Skin of body (tissue), 2 donors: ENCODE measurements around the gene EFNA1. TPM values are rescaled to one million over a fixed set of nuclear protein-coding genes. Genes with fewer than 3 reads are reported as not detected.
"Not testable (repeated sequence)": the region's sequence is repeated elsewhere in the genome, so short reads cannot be mapped to it uniquely, and the experiment has no call there.

Experiments
- DNase-seq: peaks from one replicate; lab custom pipeline; 2025; lab: John Stamatoyannopoulos, UW
- total RNA-seq: library from RNA; depleted of rRNA; stranded (reverse); fragments of >200 nt; gene quantifications from one replicate; pipeline ENCODE4 v1.2.3, GENCODE V29; 2014

EFNA1 gene
- total RNA-seq, 1 donor from 2014 or later: 45.1 TPM

GRCh38 chr1:155092131-155092530, 35.5 kb upstream of the EFNA1 start:
- no peak for DNase-seq

DNA sequence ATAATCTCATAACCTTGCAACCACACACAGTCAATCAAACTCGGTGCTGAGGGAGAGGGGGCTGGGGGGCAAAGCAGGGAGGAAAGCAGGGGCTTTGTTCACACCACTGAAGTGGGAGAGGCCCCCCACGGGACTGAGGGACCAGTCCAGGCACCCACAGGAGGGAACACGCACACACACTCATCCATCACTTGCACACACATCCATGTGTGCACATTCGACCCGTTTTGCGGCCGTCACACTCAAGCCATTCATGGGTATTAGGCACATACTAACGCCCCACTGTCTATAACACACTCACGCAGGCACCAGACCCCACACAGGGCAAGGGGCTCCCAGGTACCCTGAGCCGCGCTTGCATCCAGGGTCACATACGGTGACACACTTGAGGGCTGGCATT, 35.0 kb upstream of the EFNA1 start:
- no peak for DNase-seq

- peak; percentile 42 for DNase-seq
Observed at GRCh38 chr1:155093911-155094621, 33.6 kb upstream of the EFNA1 start.

DNA sequence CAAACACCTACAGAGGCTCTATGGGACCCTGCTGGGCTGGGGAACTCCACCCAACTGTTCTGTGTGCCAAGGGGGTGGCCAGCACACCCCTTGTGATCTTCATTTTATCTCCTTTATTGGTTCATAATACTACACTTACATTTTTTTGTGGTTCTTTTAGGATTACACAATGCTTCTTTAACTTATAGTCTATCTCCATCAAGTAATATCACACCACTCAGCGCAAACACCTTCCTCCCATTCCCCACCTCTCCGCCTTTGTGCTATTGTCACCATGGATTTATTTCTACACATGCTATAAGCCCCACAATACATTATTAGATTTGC, 33.1 kb upstream of the EFNA1 start:
- no peak for DNase-seq

GRCh38 chr1:155099331-155099730, 28.3 kb upstream of the EFNA1 start:
- no peak for DNase-seq

DNA sequence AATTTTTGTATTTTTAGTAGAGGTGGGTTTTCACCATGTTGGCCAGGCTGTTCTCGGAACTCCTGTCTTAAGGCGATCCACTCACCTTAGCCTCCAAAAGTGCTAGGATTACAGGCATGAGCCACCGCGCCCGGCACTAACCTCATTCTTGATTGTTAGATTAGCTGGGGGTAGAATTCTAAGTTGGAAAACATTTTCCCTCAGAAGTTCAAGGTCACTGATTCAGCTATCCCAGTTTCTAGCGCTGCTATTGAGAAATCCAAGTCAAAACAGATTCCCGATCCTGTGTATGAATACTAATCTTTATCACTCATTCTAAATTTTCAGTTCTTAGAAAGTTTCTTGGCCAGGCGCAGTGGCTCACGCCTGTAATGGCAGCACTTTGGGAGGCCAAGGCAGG, 24.4 kb upstream of the EFNA1 start:
- DNase-seq: no peak

DNA sequence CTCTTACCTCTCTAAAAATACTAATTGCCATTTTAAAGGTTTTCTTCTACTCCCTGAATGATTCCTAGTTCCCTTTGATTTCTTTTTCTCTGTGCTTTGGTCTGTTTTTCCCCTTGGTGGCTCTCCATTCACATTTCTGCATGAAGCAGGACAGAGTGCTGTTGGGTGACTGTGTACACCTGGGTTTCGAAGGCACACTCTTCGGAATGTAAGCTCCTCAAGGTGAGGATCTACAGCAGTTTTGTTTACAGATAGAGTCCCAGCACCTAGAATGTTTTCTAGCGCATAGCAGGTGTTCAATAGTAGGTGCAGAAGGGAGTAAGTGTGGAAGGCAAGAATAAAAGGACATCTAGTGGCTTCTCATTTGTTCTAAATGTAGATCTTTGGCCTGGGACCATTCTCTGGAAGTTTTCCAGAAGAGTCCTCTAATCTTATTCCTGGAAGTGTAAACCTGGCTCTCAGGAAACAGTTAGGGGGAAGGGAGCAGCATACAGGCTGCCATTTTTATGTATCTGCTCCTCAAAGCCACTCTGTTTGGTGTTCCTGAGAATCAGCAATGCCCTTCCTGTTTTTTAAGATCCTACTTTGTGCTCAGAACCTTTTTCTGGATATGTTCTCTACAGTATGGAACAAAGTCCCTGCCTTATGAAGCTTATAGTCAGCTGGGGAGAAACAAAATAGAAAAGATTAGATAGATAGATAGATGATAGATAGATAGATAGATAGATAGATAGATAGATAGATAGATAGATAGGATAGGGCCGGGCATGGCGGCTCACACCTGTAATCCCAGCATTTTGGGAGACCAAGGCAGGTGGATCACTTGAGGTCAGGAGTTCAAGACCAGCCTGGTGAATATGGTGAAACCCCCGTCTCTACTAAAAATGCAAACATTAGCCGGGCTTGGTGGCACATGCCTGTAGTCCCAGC, 22.8 kb upstream of the EFNA1 start:
- DNase-seq: no peak

GRCh38 chr1:155105604-155106011, 22.1 kb upstream of the EFNA1 start:
- DNase-seq: no peak

- DNase-seq: no peak
Observed at GRCh38 chr1:155106862-155107261, 20.8 kb upstream of the EFNA1 start.

DNA sequence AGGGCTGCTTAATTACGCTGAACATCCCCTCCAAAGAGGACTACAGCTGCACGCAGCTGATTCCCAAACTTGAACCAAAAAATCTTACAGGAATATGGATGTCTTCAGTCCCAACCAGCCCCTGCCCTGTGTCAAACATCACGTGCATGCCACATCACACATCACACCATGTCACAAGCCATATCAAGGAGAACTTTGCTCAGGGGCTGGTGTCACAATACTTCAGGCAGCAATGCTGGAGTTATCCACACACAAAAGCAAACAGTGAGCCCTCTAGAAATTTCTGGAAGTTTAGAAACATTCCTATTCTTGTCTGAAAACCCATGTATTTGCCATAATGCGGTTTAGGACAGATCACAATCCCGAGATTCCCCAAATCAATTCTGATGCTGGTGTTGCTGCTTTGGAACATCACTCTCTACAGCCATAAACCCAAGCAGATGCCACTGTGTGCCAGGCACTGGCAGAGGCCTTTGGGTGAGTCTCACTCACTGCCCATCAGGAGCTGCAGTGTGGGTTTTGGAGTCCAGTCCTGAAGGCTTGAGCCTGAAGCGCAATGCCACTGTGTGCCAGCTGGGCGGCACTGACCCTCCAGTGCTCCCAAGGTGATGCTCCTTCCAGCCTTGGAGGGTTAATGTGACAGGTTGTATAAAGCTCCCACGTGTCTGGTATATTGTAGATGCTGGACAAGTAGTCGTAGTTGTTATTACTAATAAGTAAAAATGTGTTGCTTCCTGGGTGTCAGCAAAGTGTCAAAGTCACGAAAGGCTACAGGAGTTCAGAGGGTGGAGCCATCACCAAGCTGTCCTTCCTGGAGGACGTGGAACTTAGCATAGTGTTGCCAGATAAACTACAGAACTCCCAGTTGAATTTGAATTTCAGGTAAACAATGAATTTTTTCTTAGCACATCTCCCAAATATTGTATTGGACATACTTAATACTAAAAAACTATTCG, 20.1 kb upstream of the EFNA1 start:
- no peak for DNase-seq

DNA sequence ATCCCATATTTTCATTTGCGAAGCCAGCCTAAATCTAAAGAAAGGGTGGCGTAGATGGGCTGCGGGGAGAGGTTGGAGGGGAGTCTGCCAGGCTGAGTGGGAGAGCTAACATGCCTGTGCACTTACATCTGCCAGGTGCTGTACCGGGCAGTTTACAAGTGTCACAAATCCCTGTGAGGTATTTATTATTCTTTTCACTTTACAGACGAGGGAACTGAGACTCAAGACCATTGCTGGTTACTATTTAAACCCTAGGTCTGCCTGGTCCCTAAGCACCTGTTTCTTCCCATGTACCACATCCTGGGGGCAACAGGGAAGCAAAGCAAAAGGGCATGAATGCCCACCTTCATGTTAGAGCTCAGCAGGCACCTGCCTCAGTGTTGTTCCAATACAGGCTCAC, 19.4 kb upstream of the EFNA1 start:
- no peak for DNase-seq

DNA sequence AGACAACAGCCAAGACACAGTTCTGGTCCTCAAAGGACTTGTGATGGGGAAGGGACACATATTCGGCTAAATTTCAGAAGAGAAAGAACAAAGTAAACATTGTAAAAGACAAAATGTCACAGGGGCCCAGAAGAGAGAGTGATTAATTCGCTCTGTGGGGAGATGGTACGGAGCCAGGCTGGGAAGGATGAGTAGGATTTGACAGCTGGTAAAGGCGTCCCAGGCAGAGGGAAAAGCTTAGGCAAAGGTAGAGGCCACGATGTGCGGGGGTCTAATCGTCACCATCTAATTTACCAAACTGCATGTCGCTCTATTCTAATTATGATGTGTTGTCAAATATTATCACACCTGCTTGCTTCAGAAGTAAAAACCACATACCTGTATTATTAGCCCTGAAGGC, 17.3 kb upstream of the EFNA1 start:
- DNase-seq: no peak

DNA sequence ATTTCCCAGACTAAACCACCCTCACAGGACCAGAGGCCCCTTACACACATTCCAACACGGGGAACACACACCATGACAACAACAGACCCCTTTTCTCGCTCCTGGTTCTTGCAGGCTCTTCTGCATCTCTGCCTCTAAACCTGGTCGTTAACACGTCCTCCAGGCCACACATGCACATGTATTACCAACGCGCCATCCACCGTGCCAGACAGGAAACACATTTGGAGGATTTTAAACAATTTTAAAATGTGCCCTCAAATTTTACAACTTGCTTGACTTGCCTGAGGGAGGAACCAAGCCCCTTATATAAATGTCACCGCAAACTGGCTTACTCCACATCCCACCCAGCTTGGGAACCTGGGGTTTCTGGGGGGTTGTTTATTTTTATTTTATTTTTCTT, 16.9 kb upstream of the EFNA1 start:
- no peak for DNase-seq

- DNase-seq: no peak
Observed at GRCh38 chr1:155113450-155113980, 14.2 kb upstream of the EFNA1 start.

DNA sequence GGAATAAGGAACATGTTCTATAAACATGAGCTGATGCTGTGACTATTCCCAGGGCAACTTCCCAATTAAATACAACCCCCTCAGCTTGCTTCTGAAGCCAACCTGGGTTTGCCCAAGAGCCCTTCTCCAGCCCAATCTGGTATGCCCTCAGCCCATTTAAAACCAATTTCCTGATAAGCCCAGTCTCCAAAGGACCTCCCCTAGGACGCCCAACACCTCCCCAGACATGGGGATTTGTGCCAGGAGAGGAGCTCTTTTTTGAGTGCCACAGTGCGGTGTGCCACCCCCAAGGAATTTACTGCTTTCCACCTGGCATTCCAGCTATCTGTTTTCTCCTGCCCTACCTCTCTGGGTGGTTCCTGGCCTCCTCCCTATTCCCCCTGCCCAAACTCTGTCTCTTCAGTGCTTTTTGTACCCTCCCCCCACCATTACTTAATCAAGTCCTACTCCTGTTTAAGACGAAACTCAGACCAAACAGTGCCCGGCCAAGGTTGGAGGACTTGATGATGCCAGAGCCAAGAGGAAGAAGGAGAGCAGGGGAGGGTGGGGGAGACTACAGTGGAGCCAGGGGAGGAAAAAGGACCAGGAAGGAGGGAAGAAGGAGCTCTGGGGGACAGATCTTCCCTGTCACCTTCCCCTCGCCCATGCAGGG, 11.4 kb upstream of the EFNA1 start:
- no peak for DNase-seq

DNA sequence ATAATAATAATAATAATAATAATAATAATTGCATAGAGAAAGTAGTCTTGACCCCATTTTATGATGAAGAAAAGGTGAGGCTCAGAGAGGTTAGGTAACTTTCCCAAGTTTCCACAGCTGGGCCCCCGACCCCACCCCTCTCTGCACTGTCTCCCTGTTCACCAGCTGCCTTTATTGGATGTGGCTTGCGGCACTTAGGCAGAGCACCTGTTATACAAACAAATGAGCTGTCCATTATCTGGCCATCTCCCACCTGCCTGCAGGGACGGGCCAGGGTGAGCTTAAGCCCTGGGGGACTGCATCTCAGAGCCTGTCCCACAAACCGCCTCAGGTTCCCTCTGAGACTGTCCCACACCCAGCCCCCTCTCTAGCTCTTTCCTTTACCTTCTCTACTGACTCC, 10.1 kb upstream of the EFNA1 start:
- DNase-seq: no peak

DNA sequence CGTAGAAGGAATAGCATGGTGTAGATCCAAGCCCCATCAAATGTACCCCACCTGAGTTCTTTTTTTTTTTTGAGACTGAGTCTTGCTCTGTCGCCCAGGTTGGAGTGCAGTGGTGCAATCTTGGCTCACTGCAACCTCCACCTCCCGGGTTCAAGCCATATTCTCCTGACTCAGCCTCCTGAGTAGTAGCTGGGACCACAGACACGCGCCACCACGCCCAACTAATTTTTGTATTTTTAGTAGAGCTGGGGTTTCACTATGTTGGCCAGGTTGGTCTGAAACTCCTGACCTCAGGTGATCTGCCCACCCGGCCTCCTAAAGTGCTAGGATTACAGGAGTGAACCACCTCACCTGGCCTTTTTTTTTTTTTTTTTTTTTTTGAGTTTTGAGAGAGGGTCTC, 9.6 kb upstream of the EFNA1 start:
- DNase-seq: not testable (repeated sequence)

- DNase-seq: no peak
Observed at GRCh38 chr1:155120253-155120652, 7.4 kb upstream of the EFNA1 start.

- no peak for DNase-seq
Observed at GRCh38 chr1:155121249-155121648, 6.4 kb upstream of the EFNA1 start.

- DNase-seq: no peak
Observed at GRCh38 chr1:155122308-155122707, 5.4 kb upstream of the EFNA1 start.

DNA sequence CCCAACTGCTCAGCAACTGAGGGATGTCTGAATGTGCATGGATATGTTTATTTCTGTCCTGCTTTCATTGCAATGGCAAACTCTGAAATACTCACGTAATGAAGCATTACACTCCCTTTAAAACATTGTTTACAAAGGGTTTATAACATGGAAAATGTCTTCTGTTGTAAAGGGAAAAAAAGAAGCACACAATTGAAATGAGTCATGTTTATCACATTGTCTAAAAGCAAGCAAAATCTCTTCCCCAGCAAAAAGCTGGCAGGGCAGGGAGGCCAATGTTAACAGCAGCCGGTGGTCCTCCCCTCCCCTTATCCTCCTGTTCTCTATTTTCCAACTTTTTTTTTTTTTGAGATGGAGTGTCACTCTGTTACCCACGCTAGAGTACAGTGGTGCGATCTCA, 3.9 kb upstream of the EFNA1 start:
- no peak for DNase-seq
